HL-60 (cell line): ENCODE measurements around the gene SERPINE1.
"Not testable (repeated sequence)": the region's sequence is repeated elsewhere in the genome, so short reads cannot be mapped to it uniquely, and the experiment has no call there.

Experiments used
- DNase-seq, 2 experiments: peaks; one replicate each; pipeline ENCODE4 v3.0.0-alpha.2; 2010 to 2020; ENCODE audit warnings: low read depth in 1 of 2, low spot score in 1 of 2
- H3K27ac ChIP-seq: fragments of 250-450 bp; sonication (Bioruptor Pico); replicated peaks from 2 replicates; pipeline ENCODE4 v1.5.1; 2020; ENCODE audit warnings: mild to moderate bottlenecking, moderate library complexity
- H3K27me3 ChIP-seq: fragments of 250-450 bp; sonication (Bioruptor Pico); 2 replicates; pipeline ENCODE4 v1.5.1; 2021; ENCODE audit warnings: mild to moderate bottlenecking, moderate library complexity; ENCODE audit not compliant: insufficient read depth, poor library complexity, severe bottlenecking
- H3K4me3 ChIP-seq: replicated peaks from 2 replicates; pipeline ENCODE4 v1.5.1; 2011; ENCODE audit warnings: mild to moderate bottlenecking, control low read depth, low read length; ENCODE audit not compliant: insufficient read depth
- CTCF ChIP-seq: IDR thresholded peaks from one replicate; pipeline ENCODE4 v1.5.1; 2011; ENCODE audit warnings: low read length, control low read depth, inconsistent platforms; ENCODE audit not compliant: insufficient read depth
- GABPA ChIP-seq: IDR thresholded peaks from 2 replicates; pipeline ENCODE4 v1.6.1; 2012; ENCODE audit warnings: low read depth
- POLR2AphosphoS5 ChIP-seq: IDR thresholded peaks from 2 replicates; pipeline ENCODE4 v1.6.1; 2012; ENCODE audit warnings: low read depth
- REST ChIP-seq: IDR thresholded peaks from 2 replicates; pipeline ENCODE4 v1.6.1; 2012; ENCODE audit warnings: low read depth; ENCODE audit not compliant: insufficient replicate concordance
- SPI1 ChIP-seq: IDR thresholded peaks from 2 replicates; pipeline ENCODE4 v1.6.1; 2012; ENCODE audit warnings: low read depth, mild to moderate bottlenecking, borderline replicate concordance

The SERPINE1 gene

GRCh38 chr7:101109368-101109767 is 17.5 kb upstream of the SERPINE1 start:
- Histone ChIP-seq H3K4me3 (no peak overlapping the region), H3K27me3 (no peaks in the 10 kb centered on the region), H3K27ac (no peak overlapping the region)
- TF ChIP-seq CTCF (no peak), REST (no peak), POLR2AphosphoS5 (no peak), GABPA (no peak), SPI1 (no peak)
- DNase-seq = no peak

- no peaks in the 10 kb centered on the region for H3K27me3 ChIP-seq
- H3K27ac ChIP-seq = no peak overlapping the region
- TF ChIP-seq POLR2AphosphoS5 = no peak
- TF ChIP-seq SPI1 = no peak
- TF ChIP-seq GABPA = no peak
- TF ChIP-seq CTCF = no peak
- TF ChIP-seq REST = no peak
- no peak for DNase-seq
- no peak overlapping the region for H3K4me3 ChIP-seq
Observed at GRCh38 chr7:101111261-101111660, 15.6 kb upstream of the SERPINE1 start.

GRCh38 chr7:101112233-101112632 is 14.7 kb upstream of the SERPINE1 start:
- Histone ChIP-seq H3K27ac (no peak overlapping the region), H3K4me3 (no peak overlapping the region), H3K27me3 (no peaks in the 10 kb centered on the region)
- TF ChIP-seq GABPA (no peak), SPI1 (no peak), CTCF (no peak), POLR2AphosphoS5 (no peak)
- no peak for DNase-seq

- DNase-seq, H3K27me3 ChIP-seq, H3K27ac ChIP-seq, H3K4me3 ChIP-seq: not testable (repeated sequence)
Observed at GRCh38 chr7:101113140-101113539, 13.8 kb upstream of the SERPINE1 start.
